HepG2 (cell line): ENCODE data around the gene MYADML2. TPM values are rescaled to one million over a fixed set of nuclear protein-coding genes. Genes with fewer than 3 reads are reported as not detected.

ENCODE experiments used
- ASH2L ChIP-seq: fragments of 300-600, 200-600 bp; sonication (generic); IDR thresholded peaks from 2 replicates; pipeline ENCODE4 v1.7.0; 2017; ENCODE audit warnings: low read depth, mild to moderate bottlenecking, moderate library complexity, mixed read lengths, low read length; ENCODE audit not compliant: insufficient read length
- ATAD3A ChIP-seq: sonication (generic); formaldehyde crosslinking; IDR thresholded peaks from 2 replicates; pipeline ENCODE4 v1.4.0; 2020; ENCODE audit warnings: missing genetic modification reagents
- ESRRA ChIP-seq: sonication (generic); formaldehyde crosslinking; IDR thresholded peaks from 2 replicates; pipeline ENCODE4 v1.5.1; 2020; ENCODE audit warnings: mild to moderate bottlenecking, low read depth, missing genetic modification reagents
- HOXA5 ChIP-seq: sonication (generic); formaldehyde crosslinking; IDR thresholded peaks from 2 replicates; pipeline ENCODE4 v1.4.0; 2020; ENCODE audit warnings: missing genetic modification reagents
- KDM4B ChIP-seq: sonication (generic); formaldehyde crosslinking; IDR thresholded peaks from 2 replicates; pipeline ENCODE4 v1.4.0; 2020; ENCODE audit warnings: missing genetic modification reagents
- LCORL ChIP-seq, 2 experiments: fragments of 450-650 bp in 1 of 2; sonication (generic) in 1 of 2; formaldehyde crosslinking in 1 of 2; IDR thresholded peaks; 2 replicates each; pipeline versions ENCODE4 v1.5.0 to v1.6.1; 2017 to 2020; ENCODE audit warnings: antibody characterized with exemption in 1 of 2, missing genetic modification reagents in 1 of 2
- MTA1 ChIP-seq: sonication (generic); formaldehyde crosslinking; IDR thresholded peaks from 2 replicates; pipeline ENCODE4 v1.4.0; 2020; ENCODE audit warnings: missing genetic modification reagents, mild to moderate bottlenecking, borderline replicate concordance
- PHF8 ChIP-seq: sonication (generic); formaldehyde crosslinking; IDR thresholded peaks from 2 replicates; pipeline ENCODE4 v1.5.0; 2020; ENCODE audit warnings: missing genetic modification reagents
- PLSCR1 ChIP-seq: sonication (generic); formaldehyde crosslinking; IDR thresholded peaks from 2 replicates; pipeline ENCODE4 v1.5.0; 2020; ENCODE audit warnings: missing genetic modification reagents, mild to moderate bottlenecking, borderline replicate concordance
- RXRA ChIP-seq: sonication (generic); formaldehyde crosslinking; IDR thresholded peaks from 2 replicates; pipeline ENCODE4 v1.5.1; 2020; ENCODE audit warnings: missing genetic modification reagents
- SRY ChIP-seq: sonication (generic); formaldehyde crosslinking; IDR thresholded peaks from 2 replicates; pipeline ENCODE4 v1.8.0; 2022; ENCODE audit warnings: mild to moderate bottlenecking, missing genetic modification reagents
- SSRP1 ChIP-seq: IDR thresholded peaks from 2 replicates; pipeline ENCODE4 v1.6.1; 2016; ENCODE audit warnings: control low read depth
- TARDBP ChIP-seq: sonication (generic); formaldehyde crosslinking; IDR thresholded peaks from 2 replicates; pipeline ENCODE4 v1.8.0; 2022; ENCODE audit warnings: mild to moderate bottlenecking, missing genetic modification reagents
- TERF1 ChIP-seq: sonication (generic); formaldehyde crosslinking; IDR thresholded peaks from 2 replicates; pipeline ENCODE4 v1.8.0; 2022; ENCODE audit warnings: mild to moderate bottlenecking, missing genetic modification reagents, moderate library complexity
- THAP7 ChIP-seq: sonication (generic); formaldehyde crosslinking; IDR thresholded peaks from 2 replicates; pipeline ENCODE4 v1.8.1; 2023; ENCODE audit warnings: mild to moderate bottlenecking, missing genetic modification reagents
- ZEB1 ChIP-seq: IDR thresholded peaks from 2 replicates; pipeline ENCODE4 v1.6.1; 2012; ENCODE audit warnings: mild to moderate bottlenecking, low read depth, inconsistent platforms; ENCODE audit not compliant: insufficient replicate concordance
- ZNF337 ChIP-seq: sonication (generic); formaldehyde crosslinking; IDR thresholded peaks from 2 replicates; pipeline ENCODE4 v1.5.1; 2020; ENCODE audit warnings: missing genetic modification reagents, low read depth, mild to moderate bottlenecking, borderline replicate concordance
- ZNF432 ChIP-seq: sonication (generic); formaldehyde crosslinking; IDR thresholded peaks from 2 replicates; pipeline ENCODE4 v1.5.0; 2020; ENCODE audit warnings: missing genetic modification reagents, mild to moderate bottlenecking, borderline replicate concordance
- ZNF44 ChIP-seq: sonication (generic); formaldehyde crosslinking; IDR thresholded peaks from 2 replicates; pipeline ENCODE4 v1.5.1; 2020; ENCODE audit warnings: mild to moderate bottlenecking, missing genetic modification reagents
- ZNF468 ChIP-seq: sonication (generic); formaldehyde crosslinking; IDR thresholded peaks from 2 replicates; pipeline ENCODE4 v1.8.0; 2022; ENCODE audit warnings: mild to moderate bottlenecking, moderate library complexity, missing genetic modification reagents
- ZNF598 ChIP-seq: sonication (generic); formaldehyde crosslinking; IDR thresholded peaks from 2 replicates; pipeline ENCODE4 v1.5.1; 2020; ENCODE audit warnings: mild to moderate bottlenecking, missing genetic modification reagents, borderline replicate concordance
- ZNF749 ChIP-seq: sonication (generic); formaldehyde crosslinking; IDR thresholded peaks from 2 replicates; pipeline ENCODE4 v1.8.0; 2022; ENCODE audit warnings: mild to moderate bottlenecking, missing genetic modification reagents, moderate library complexity, borderline replicate concordance
- ZNF784 ChIP-seq: sonication (generic); formaldehyde crosslinking; IDR thresholded peaks from 2 replicates; pipeline ENCODE4 v1.5.1; 2020; ENCODE audit warnings: missing genetic modification reagents, mild to moderate bottlenecking, borderline replicate concordance
- ZNF788 ChIP-seq: sonication (generic); formaldehyde crosslinking; IDR thresholded peaks from 2 replicates; pipeline ENCODE4 v1.5.0; 2020; ENCODE audit warnings: mild to moderate bottlenecking, missing genetic modification reagents, borderline replicate concordance
- ZZZ3 ChIP-seq: sonication (generic); formaldehyde crosslinking; IDR thresholded peaks from 2 replicates; pipeline ENCODE4 v1.4.0; 2020; ENCODE audit warnings: missing genetic modification reagents, mild to moderate bottlenecking, borderline replicate concordance
- polyA plus RNA-seq, 8 experiments: library from polyadenylated mRNA; depleted of rRNA in 3 of 8; stranded (reverse) in 7 of 8; unstranded in 1 of 8; fragments of >200 nt; fragmentation: Illumina TruSeq in 4 of 8; extraction: Trizol in 4 of 8; gene quantifications; 2 replicates each; pipeline versions ENCODE4 v1.2.1 to v1.2.3, GENCODE V29; 2011 to 2016; ENCODE audit warnings: low read depth in 4 of 8, missing spikeins in 1 of 8, mixed read lengths in 1 of 8; ENCODE audit not compliant: insufficient read depth in 1 of 8
- total RNA-seq, 5 experiments: library from RNA; depleted of rRNA; stranded (reverse); fragments of >200 nt; fragmentation: Illumina TruSeq; extraction: Trizol; gene quantifications; 2 replicates each; pipeline ENCODE4 v1.2.3, GENCODE V29; 2016; ENCODE audit warnings: low read depth in 1 of 5

Gene MYADML2
- total and polyA plus RNA-seq, 2 of the 13 experiments (the other 11 are each of a cell fraction or from before 2014, with no cell fraction given) = not detected

GRCh38 chr17:81928544-81929252 is 18.3 kb downstream of the MYADML2 start (continued):
- TF ChIP-seq RXRA (CRISPR knock-in tag) (peak; percentile 34; the same call in 1 of the 2 replicates), ZZZ3 (CRISPR knock-in tag) (no peak; the same call in 1 of the 2 replicates), HOXA5 (CRISPR knock-in tag) (no peak), SRY (CRISPR knock-in tag) (no peak), ZNF749 (CRISPR knock-in tag) (peak; percentile 57; the same call in 1 of the 2 replicates), ASH2L (no peak), ZNF44 (CRISPR knock-in tag) (0 out of 2 replicates have a peak, but pooled peaks have one; percentile 44), LCORL (IDR thresholded peaks at IDR 0.05) (no peak), LCORL (CRISPR knock-in tag; IDR thresholded peaks at IDR 0.05) (0 out of 2 replicates have a peak, but pooled peaks have one; percentile 31), ZNF468 (CRISPR knock-in tag) (peak; percentile 61; the same call in 1 of the 2 replicates), SSRP1 (CRISPR knock-in tag) (peak; percentile 12; the same call in 1 of the 2 replicates), ZEB1 (no peak), ZNF788 (CRISPR knock-in tag) (peak; percentile 54; the same call in 1 of the 2 replicates), THAP7 (CRISPR knock-in tag) (peak; percentile 85; the same call in 1 of the 2 replicates), PHF8 (CRISPR knock-in tag) (0 out of 2 replicates have a peak, but pooled peaks have one; percentile 37), ZNF784 (peak; percentile 85; the same call in 1 of the 2 replicates), ZNF598 (CRISPR knock-in tag) (peak; percentile 67; the same call in 1 of the 2 replicates), TERF1 (CRISPR knock-in tag) (0 out of 2 replicates have a peak, but pooled peaks have one; percentile 72), ZNF432 (CRISPR knock-in tag) (no peak), KDM4B (CRISPR knock-in tag) (no peak), ATAD3A (CRISPR knock-in tag) (0 out of 2 replicates have a peak, but pooled peaks have one; percentile 14), PLSCR1 (CRISPR knock-in tag) (no peak), TARDBP (CRISPR knock-in tag) (no peak), ESRRA (CRISPR knock-in tag) (0 out of 2 replicates have a peak, but pooled peaks have one; percentile 18), MTA1 (peak; percentile 66; the same call in 1 of the 2 replicates), ZNF337 (CRISPR knock-in tag) (no peak)
